Hepatocyte (in vitro differentiated cells): ENCODE data around the gene PLEKHA4.

Experiments used
- EZH2 ChIP-seq: fragments of 200-600 bp; sonication (generic); IDR thresholded peaks from 2 replicates; pipeline ENCODE4 v1.6.1; 2016; ENCODE audit warnings: antibody characterized with exemption, mild to moderate bottlenecking, borderline replicate concordance
- EZH2phosphoT487 ChIP-seq: fragments of 200-600 bp; sonication (generic); IDR thresholded peaks from one replicate; pipeline ENCODE4 v1.6.1; 2018; ENCODE audit warnings: antibody characterized with exemption, mild to moderate bottlenecking, low read depth, moderate library complexity; ENCODE audit not compliant: unreplicated experiment, severe bottlenecking

DNA sequence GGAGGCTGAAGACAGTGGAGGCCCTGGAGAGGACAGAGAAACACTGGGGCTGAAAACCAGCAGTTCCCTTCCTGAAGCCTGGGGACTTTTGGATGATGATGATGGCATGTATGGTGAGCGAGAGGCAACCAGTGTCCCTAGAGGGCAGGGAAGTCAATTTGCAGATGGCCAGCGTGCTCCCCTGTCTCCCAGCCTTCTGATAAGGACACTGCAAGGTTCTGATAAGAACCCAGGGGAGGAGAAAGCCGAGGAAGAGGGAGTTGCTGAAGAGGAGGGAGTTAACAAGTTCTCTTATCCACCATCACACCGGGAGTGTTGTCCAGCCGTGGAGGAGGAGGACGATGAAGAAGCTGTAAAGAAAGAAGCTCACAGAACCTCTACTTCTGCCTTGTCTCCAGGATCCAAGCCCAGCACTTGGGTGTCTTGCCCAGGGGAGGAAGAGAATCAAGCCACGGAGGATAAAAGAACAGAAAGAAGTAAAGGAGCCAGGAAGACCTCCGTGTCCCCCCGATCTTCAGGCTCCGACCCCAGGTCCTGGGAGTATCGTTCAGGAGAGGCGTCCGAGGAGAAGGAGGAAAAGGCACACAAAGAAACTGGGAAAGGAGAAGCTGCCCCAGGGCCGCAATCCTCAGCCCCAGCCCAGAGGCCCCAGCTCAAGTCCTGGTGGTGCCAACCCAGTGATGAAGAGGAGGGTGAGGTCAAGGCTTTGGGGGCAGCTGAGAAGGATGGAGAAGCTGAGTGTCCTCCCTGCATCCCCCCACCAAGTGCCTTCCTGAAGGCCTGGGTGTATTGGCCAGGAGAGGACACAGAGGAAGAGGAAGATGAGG is 5.3 kb upstream of the PLEKHA4 start:
- TF ChIP-seq EZH2 (no peak), EZH2phosphoT487 (no peak)
